ENCODE data around the gene SPINK1.

The SPINK1 gene

DNA sequence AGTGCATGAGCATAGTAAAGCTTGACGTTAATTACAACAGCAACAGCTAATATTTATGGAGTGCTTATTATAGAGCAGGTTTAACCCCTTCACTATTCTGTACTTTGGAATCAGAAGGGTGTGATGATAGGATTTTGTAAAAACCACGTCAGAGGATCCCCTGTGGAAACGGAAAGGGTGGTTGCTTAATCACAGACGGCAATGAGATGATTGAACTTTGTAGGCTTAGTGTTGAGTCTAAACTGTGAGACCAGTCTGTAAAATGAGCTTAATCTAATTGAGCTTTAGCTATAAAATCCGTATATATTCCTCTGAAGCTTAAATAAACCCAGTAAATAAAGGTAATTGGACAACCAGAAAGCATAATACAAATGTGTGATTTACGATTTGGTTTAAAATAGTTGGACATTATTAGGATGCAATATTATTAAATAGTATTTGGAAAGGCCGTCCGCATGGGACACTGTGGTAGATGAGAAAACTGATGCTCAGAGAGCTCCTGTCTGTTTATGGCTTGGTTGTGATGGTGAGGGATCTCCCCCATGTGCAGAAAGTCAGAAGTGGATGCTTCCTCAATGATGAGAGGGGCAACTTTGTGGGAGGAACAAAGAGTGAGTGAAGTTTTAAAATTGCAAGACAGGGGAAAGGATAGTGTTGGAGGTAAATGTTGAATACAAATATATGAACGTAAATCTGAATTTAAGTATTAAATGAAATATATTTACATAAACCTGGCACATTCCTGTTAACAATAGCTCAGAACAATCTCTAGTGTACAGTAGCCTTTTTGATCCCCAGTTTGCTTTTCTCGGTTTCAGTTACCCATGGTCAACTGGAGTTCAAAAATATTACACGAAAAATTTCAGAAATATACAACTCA is 23.7 kb upstream of the SPINK1 start:
- WGBS (ENCODE audit: insufficient coverage, insufficient read length) = 100% methylated on average over 3 of the region's 11 CpGs
- Histone ChIP-seq H3K27ac (ENCODE audit: low read length) (no peak overlapping the region), H3K27me3 (ENCODE audit: control insufficient read depth, insufficient read depth, low read length) (no peaks in the 10 kb centered on the region), H3K9me3 (ENCODE audit: control insufficient read depth, insufficient read depth, low read length) (no peaks in the 10 kb centered on the region), H3K4me1 (ENCODE audit: control insufficient read depth, insufficient read depth, low read length) (peaks cover 2% of the 10 kb centered on the region; the same call in 1 of the 2 replicates), H3K4me3 (ENCODE audit: low read length) (no peak overlapping the region), H3K36me3 (ENCODE audit: control insufficient read depth, insufficient read depth, low read length) (no peaks in the 10 kb centered on the region)
- DNase-seq (ENCODE audit: low read depth, low spot score) = no peak

DNA sequence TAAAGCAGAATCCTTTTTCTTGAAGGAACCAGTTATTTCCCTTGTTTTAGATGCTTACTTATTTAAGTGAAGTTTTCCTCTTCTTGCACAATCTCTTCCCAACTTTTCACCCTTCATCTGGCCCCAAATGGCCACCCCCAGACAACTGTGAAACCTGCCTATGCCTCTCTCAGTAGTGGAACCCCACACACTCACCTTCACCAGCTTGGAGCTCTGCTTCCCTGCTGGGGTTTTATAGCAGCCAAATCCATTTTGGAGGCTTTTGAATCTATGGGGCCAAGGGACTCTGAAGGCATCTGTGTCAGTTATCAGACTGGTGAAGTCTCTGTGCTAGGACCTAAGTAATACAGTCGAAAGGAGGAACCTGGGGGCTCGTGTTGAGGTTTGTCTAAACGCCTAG is 22.9 kb upstream of the SPINK1 start:
- no peaks in the 10 kb centered on the region for H3K36me3 ChIP-seq (ENCODE audit: control insufficient read depth, insufficient read depth, low read length)
- H3K9me3 ChIP-seq (ENCODE audit: control insufficient read depth, insufficient read depth, low read length) = no peaks in the 10 kb centered on the region
- H3K27ac ChIP-seq (ENCODE audit: low read length) = no peak overlapping the region
- no CpG with 5 or more reads among the region's 3 CpGs for WGBS (ENCODE audit: insufficient coverage, insufficient read length)
- no peak for DNase-seq (ENCODE audit: low read depth, low spot score)
- no peaks in the 10 kb centered on the region; the same call in 1 of the 2 replicates for H3K4me1 ChIP-seq (ENCODE audit: control insufficient read depth, insufficient read depth, low read length)
- no peaks in the 10 kb centered on the region for H3K27me3 ChIP-seq (ENCODE audit: control insufficient read depth, insufficient read depth, low read length)
- no peak overlapping the region for H3K4me3 ChIP-seq (ENCODE audit: low read length)

DNA sequence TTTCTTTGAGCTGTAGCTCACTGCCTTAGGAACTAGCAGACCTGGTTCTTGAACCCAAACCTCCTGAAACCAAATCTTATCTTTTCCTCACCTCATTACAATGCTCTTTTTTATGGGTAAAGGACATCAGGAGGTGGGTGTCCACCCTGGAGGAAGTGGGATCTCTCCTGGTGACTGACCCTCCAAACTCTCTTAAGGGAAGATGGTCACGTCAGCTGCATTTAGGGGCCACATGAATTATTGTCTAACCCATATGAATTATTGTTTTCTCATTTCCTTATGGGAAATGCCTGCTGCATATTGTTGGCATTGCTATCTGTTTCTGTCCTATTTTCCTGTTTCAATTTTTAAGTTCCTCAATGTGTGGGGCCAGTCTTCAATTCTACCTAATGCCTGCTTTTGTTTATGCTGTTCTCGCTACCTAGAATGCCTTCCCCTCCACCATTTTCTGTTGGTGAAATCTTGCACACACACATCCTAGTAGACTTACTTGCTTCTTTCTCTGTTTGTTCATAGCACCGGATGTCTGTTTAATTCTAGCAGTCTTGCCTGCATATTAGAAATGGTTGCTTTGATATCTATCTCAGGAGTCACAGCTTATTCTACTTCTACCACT is 22.0 kb upstream of the SPINK1 start:
- Histone ChIP-seq H3K4me1 (ENCODE audit: control insufficient read depth, insufficient read depth, low read length) (no peaks in the 10 kb centered on the region; the same call in 1 of the 2 replicates), H3K36me3 (ENCODE audit: control insufficient read depth, insufficient read depth, low read length) (no peaks in the 10 kb centered on the region), H3K27ac (ENCODE audit: low read length) (no peak overlapping the region), H3K4me3 (ENCODE audit: low read length) (no peak overlapping the region), H3K27me3 (ENCODE audit: control insufficient read depth, insufficient read depth, low read length) (no peaks in the 10 kb centered on the region), H3K9me3 (ENCODE audit: control insufficient read depth, insufficient read depth, low read length) (no peaks in the 10 kb centered on the region)
- DNase-seq (ENCODE audit: low read depth, low spot score) = no peak
- no CpG with 5 or more reads among the region's 3 CpGs for WGBS (ENCODE audit: insufficient coverage, insufficient read length)

DNA sequence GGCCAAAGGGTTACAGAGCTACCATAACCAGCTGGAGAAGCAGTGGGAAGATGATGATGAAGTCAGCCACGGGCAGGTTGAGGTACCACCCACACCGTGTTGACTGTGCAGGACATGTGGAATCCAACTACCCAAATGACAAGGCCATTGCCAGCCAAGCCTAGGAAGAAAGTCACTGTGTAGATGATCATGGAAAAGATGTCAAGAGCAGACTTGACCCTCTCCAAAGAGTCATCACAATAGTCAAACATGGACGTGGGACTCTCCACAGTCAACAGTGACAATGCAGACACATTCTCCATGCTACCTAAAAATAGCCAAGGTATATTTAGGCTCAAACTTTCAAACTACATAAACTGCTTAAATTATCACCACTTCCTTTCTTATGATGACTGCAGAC is 20.9 kb upstream of the SPINK1 start:
- WGBS (ENCODE audit: insufficient coverage, insufficient read length) = no CpG with 5 or more reads among the region's 3 CpGs
- H3K36me3 ChIP-seq (ENCODE audit: control insufficient read depth, insufficient read depth, low read length) = no peaks in the 10 kb centered on the region
- DNase-seq (ENCODE audit: low read depth, low spot score) = no peak

DNA sequence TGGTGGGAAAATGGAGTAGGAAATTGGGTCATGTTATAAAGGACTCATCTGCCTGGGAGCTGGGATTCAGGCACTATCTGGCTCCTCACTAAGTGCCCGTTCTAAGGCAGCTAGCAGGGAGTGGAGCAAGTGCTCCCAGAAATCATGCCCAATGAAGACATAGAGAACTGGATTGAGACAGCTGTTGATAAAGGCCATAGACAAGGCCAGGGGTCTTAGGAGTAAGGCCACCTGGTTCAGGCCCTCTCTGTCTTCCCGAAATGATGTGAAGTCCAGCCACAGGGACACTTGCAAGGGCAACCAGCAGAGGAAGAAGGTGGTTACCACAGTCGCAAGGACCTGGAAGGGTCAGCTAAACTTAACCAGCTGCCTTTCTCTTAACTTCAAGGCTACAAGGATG is 20.1 kb upstream of the SPINK1 start:
- H3K4me1 ChIP-seq (ENCODE audit: control insufficient read depth, insufficient read depth, low read length) = no peaks in the 10 kb centered on the region; the same call in 1 of the 2 replicates
- H3K27ac ChIP-seq (ENCODE audit: low read length) = no peak overlapping the region
- no peak overlapping the region for H3K4me3 ChIP-seq (ENCODE audit: low read length)
- no peaks in the 10 kb centered on the region for H3K27me3 ChIP-seq (ENCODE audit: control insufficient read depth, insufficient read depth, low read length)
- no peaks in the 10 kb centered on the region for H3K36me3 ChIP-seq (ENCODE audit: control insufficient read depth, insufficient read depth, low read length)
- H3K9me3 ChIP-seq (ENCODE audit: control insufficient read depth, insufficient read depth, low read length) = no peaks in the 10 kb centered on the region
- WGBS (ENCODE audit: insufficient coverage, insufficient read length) = no CpG with 5 or more reads among the region's 3 CpGs
- DNase-seq (ENCODE audit: low read depth, low spot score) = no peak

More for the DNA sequence above, 20.9 kb upstream of the SPINK1 start:
- H3K27ac ChIP-seq (ENCODE audit: low read length) = no peak overlapping the region
- H3K4me3 ChIP-seq (ENCODE audit: low read length) = no peak overlapping the region
- H3K27me3 ChIP-seq (ENCODE audit: control insufficient read depth, insufficient read depth, low read length) = no peaks in the 10 kb centered on the region
- no peaks in the 10 kb centered on the region; the same call in 1 of the 2 replicates for H3K4me1 ChIP-seq (ENCODE audit: control insufficient read depth, insufficient read depth, low read length)
- no peaks in the 10 kb centered on the region for H3K9me3 ChIP-seq (ENCODE audit: control insufficient read depth, insufficient read depth, low read length)

DNA sequence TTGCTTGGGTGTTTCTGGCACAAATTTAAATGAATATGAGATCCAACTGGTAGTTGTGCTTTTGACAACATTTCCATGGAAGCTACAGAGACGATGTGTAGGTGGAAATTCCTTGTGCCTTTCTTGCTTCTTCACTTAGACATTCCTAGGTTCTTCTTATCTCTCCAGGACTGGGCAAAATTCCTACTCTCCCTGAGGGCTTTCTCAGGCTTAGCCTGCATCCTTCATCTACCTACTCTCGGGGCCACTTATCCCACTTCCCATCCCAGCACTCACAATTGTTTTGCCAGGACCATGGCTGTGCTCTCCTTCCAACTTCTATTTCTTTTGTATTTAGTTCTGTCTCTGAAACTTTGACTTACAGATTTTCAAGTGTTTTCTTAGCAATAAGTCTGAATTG is 17.8 kb upstream of the SPINK1 start:
- DNase-seq (ENCODE audit: low read depth, low spot score) = no peak
- Histone ChIP-seq H3K4me3 (ENCODE audit: low read length) (no peak overlapping the region), H3K27me3 (ENCODE audit: control insufficient read depth, insufficient read depth, low read length) (no peaks in the 10 kb centered on the region), H3K36me3 (ENCODE audit: control insufficient read depth, insufficient read depth, low read length) (no peaks in the 10 kb centered on the region), H3K9me3 (ENCODE audit: control insufficient read depth, insufficient read depth, low read length) (no peaks in the 10 kb centered on the region), H3K4me1 (ENCODE audit: control insufficient read depth, insufficient read depth, low read length) (no peaks in the 10 kb centered on the region), H3K27ac (ENCODE audit: low read length) (no peak overlapping the region)
- WGBS (ENCODE audit: insufficient coverage, insufficient read length) = no CpG with 5 or more reads among the region's 2 CpGs

DNA sequence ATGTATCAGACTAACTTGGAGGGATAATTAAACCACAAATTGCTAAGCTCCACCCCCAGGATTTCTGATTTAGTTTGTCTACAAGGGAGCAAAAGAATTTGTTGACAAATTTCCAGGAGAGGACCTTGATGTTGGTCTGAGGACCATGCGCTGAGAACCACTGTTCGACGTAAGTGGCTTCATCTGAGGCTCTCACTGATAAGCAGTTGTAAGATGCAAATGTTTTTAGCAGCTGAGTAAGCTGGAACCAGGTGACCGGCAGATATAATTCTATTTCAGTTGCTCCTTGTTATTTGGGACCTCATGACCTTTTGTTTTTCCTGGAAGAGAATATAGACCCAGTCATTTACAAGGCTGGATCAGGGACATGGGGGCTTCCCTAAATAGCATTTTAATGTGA is 14.1 kb upstream of the SPINK1 start:
- no CpG with 5 or more reads among the region's 4 CpGs for WGBS (ENCODE audit: insufficient coverage, insufficient read length)
- Histone ChIP-seq H3K9me3 (ENCODE audit: control insufficient read depth, insufficient read depth, low read length) (no peaks in the 10 kb centered on the region), H3K36me3 (ENCODE audit: control insufficient read depth, insufficient read depth, low read length) (no peaks in the 10 kb centered on the region), H3K4me3 (ENCODE audit: low read length) (no peak overlapping the region), H3K27me3 (ENCODE audit: control insufficient read depth, insufficient read depth, low read length) (no peaks in the 10 kb centered on the region), H3K27ac (ENCODE audit: low read length) (no peak overlapping the region), H3K4me1 (ENCODE audit: control insufficient read depth, insufficient read depth, low read length) (no peaks in the 10 kb centered on the region)
- DNase-seq (ENCODE audit: low read depth, low spot score) = no peak

DNA sequence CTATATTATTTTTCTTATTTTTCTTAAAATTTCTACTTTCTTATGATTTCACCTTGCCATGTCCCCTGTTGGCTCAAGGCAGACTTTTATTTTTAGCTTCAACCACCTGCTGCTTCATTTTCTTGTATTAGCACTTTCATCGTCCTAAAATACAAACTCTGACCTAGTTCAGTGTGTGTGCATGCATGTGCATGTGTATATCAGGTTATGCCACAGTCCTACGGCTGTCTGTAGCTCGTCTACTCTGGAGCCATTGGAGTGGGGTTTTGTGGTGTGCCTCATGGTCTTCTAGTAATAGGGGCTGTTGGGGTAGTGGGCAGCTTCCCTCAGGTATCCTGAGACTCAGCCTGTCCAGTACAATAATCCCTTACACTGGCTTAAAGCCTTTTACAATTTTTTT is 13.4 kb upstream of the SPINK1 start:
- WGBS (ENCODE audit: insufficient coverage, insufficient read length) = no CpG with 5 or more reads among the region's 3 CpGs
- H3K27me3 ChIP-seq (ENCODE audit: control insufficient read depth, insufficient read depth, low read length) = no peaks in the 10 kb centered on the region
- H3K27ac ChIP-seq (ENCODE audit: low read length) = no peak overlapping the region
- no peaks in the 10 kb centered on the region for H3K36me3 ChIP-seq (ENCODE audit: control insufficient read depth, insufficient read depth, low read length)
- no peaks in the 10 kb centered on the region for H3K4me1 ChIP-seq (ENCODE audit: control insufficient read depth, insufficient read depth, low read length)
- no peak for DNase-seq (ENCODE audit: low read depth, low spot score)
- no peaks in the 10 kb centered on the region for H3K9me3 ChIP-seq (ENCODE audit: control insufficient read depth, insufficient read depth, low read length)
- H3K4me3 ChIP-seq (ENCODE audit: low read length) = no peak overlapping the region

DNA sequence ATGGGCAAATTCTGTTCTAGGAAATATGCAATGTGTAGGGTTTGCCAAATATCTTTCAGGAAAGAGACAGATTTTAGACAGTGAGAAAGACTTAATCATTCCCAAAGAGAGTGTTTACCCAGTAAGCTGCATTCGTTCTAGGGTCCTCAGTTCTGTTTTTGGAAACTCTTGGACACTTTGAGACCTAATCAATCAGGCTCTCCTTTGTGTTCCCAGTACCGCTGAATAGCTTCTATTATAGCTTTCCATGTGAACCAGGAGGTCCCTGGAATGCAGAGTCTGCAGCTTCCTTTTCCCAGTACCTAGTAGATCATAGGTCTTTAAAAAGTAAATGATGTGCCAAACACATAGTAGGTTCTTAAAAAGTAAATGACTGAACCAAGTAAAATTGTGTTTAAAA is 11.4 kb upstream of the SPINK1 start:
- Histone ChIP-seq H3K9me3 (ENCODE audit: control insufficient read depth, insufficient read depth, low read length) (no peaks in the 10 kb centered on the region), H3K27ac (ENCODE audit: low read length) (no peak overlapping the region), H3K36me3 (ENCODE audit: control insufficient read depth, insufficient read depth, low read length) (no peaks in the 10 kb centered on the region), H3K27me3 (ENCODE audit: control insufficient read depth, insufficient read depth, low read length) (no peaks in the 10 kb centered on the region), H3K4me3 (ENCODE audit: low read length) (no peak overlapping the region), H3K4me1 (ENCODE audit: control insufficient read depth, insufficient read depth, low read length) (no peaks in the 10 kb centered on the region)
- no CpG with 5 or more reads among the region's 2 CpGs for WGBS (ENCODE audit: insufficient coverage, insufficient read length)
- DNase-seq (ENCODE audit: low read depth, low spot score) = no peak

DNA sequence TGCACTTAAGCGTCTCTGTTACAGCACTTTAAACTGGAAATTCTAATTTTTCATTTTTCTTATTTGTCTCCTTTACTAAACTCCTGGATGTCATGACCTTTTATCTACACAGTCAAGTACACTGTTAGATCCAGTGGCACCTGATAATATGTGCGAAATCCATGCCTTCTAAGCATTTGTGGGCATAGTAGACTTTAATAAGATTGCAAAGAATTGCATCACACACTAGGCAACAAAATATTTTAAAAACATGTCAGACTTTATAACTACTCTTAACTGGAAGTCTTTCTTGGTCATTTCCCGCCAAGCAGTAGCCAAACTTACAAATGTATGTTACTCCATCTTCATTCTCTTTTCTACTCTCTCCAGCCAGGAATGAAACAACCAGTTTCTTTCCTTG is 5.0 kb upstream of the SPINK1 start:
- Histone ChIP-seq H3K27ac (ENCODE audit: low read length) (no peak overlapping the region), H3K9me3 (ENCODE audit: control insufficient read depth, insufficient read depth, low read length) (no peaks in the 10 kb centered on the region), H3K36me3 (ENCODE audit: control insufficient read depth, insufficient read depth, low read length) (no peaks in the 10 kb centered on the region), H3K4me1 (ENCODE audit: control insufficient read depth, insufficient read depth, low read length) (no peaks in the 10 kb centered on the region), H3K4me3 (ENCODE audit: low read length) (no peak overlapping the region), H3K27me3 (ENCODE audit: control insufficient read depth, insufficient read depth, low read length) (no peaks in the 10 kb centered on the region)
- no CpG with 5 or more reads among the region's 3 CpGs for WGBS (ENCODE audit: insufficient coverage, insufficient read length)
- DNase-seq (ENCODE audit: low read depth, low spot score) = no peak
